ENCODE measurements around the gene DCX.
"Not testable (repeated sequence)": the region's sequence is repeated elsewhere in the genome, so short reads cannot be mapped to it uniquely, and the experiment has no call there.

DCX gene

DNA sequence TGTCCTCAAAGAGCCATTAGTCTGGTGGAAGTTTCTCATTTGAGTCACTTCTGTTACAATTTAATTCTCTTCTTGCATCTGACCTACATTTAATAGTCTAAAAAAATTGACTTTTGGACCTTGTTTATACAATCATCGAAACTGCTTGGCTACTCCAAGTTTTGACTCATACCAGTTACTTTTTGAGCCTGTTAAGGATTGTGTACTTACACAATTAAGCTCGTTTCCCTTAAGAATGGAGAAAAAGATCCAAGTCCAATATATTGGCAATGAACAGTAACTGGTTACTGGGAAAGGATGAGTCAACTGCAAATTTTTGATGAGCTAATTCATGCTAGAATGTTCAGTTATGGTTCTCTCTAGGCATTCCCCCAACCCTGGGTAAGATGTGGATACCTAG lies 58.2 kb downstream of the DCX start:
- Histone ChIP-seq H3K27ac (no peak overlapping the region), H3K9me3 (ENCODE audit: severe bottlenecking) (no peaks in the 10 kb centered on the region), H3K36me3 (no peaks in the 10 kb centered on the region), H3K4me3 (ENCODE audit: low read depth, low read length) (no peak overlapping the region), H3K27me3 (ENCODE audit: insufficient read depth, low read depth, severe bottlenecking) (peaks cover 5% of the 10 kb centered on the region)
- DNase-seq, result no peak
- TF ChIP-seq, protein P1, sequence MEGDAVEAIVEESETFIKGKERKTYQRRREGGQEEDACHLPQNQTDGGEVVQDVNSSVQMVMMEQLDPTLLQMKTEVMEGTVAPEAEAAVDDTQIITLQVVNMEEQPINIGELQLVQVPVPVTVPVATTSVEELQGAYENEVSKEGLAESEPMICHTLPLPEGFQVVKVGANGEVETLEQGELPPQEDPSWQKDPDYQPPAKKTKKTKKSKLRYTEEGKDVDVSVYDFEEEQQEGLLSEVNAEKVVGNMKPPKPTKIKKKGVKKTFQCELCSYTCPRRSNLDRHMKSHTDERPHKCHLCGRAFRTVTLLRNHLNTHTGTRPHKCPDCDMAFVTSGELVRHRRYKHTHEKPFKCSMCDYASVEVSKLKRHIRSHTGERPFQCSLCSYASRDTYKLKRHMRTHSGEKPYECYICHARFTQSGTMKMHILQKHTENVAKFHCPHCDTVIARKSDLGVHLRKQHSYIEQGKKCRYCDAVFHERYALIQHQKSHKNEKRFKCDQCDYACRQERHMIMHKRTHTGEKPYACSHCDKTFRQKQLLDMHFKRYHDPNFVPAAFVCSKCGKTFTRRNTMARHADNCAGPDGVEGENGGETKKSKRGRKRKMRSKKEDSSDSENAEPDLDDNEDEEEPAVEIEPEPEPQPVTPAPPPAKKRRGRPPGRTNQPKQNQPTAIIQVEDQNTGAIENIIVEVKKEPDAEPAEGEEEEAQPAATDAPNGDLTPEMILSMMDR (IDR thresholded peaks at IDR 0.05; ENCODE audit: low read depth, low read length), result no peak

- no peak for DNase-seq
- H3K27me3 ChIP-seq (ENCODE audit: insufficient read depth, low read depth, severe bottlenecking), result peaks cover 5% of the 10 kb centered on the region
- TF ChIP-seq, protein P1 (IDR thresholded peaks at IDR 0.05; ENCODE audit: low read depth, low read length), result no peak
- no peaks in the 10 kb centered on the region for H3K9me3 ChIP-seq (ENCODE audit: severe bottlenecking)
- no peak overlapping the region for H3K27ac ChIP-seq
- H3K36me3 ChIP-seq, result no peaks in the 10 kb centered on the region
- H3K4me3 ChIP-seq (ENCODE audit: low read depth, low read length), result no peak overlapping the region
Observed at GRCh38 chrX:111352424-111352823, 59.6 kb downstream of the DCX start.

- TF ChIP-seq, protein P1 (IDR thresholded peaks at IDR 0.05; ENCODE audit: low read depth, low read length), result no peak
- no peak for DNase-seq
- Histone ChIP-seq H3K9me3 (ENCODE audit: severe bottlenecking) (no peaks in the 10 kb centered on the region), H3K27ac (no peak overlapping the region), H3K4me3 (ENCODE audit: low read depth, low read length) (no peak overlapping the region), H3K36me3 (no peaks in the 10 kb centered on the region), H3K27me3 (ENCODE audit: insufficient read depth, low read depth, severe bottlenecking) (peaks cover 2% of the 10 kb centered on the region)
Observed at GRCh38 chrX:111349934-111350333, 62.1 kb downstream of the DCX start.

GRCh38 chrX:111349101-111349500 lies 62.9 kb downstream of the DCX start:
- H3K36me3 ChIP-seq, result no peaks in the 10 kb centered on the region
- no peak overlapping the region for H3K4me3 ChIP-seq (ENCODE audit: low read depth, low read length)
- peak; percentile 18 for DNase-seq
- H3K27me3 ChIP-seq (ENCODE audit: insufficient read depth, low read depth, severe bottlenecking), result no peaks in the 10 kb centered on the region
- H3K27ac ChIP-seq, result no peak overlapping the region
- TF ChIP-seq, protein P1 (IDR thresholded peaks at IDR 0.05; ENCODE audit: low read depth, low read length), result no peak
- H3K9me3 ChIP-seq (ENCODE audit: severe bottlenecking), result no peaks in the 10 kb centered on the region

GRCh38 chrX:111348429-111348828 lies 63.6 kb downstream of the DCX start:
- H3K9me3 ChIP-seq (ENCODE audit: severe bottlenecking), result no peaks in the 10 kb centered on the region
- no peak overlapping the region for H3K4me3 ChIP-seq (ENCODE audit: low read depth, low read length)
- no peaks in the 10 kb centered on the region for H3K36me3 ChIP-seq
- H3K27ac ChIP-seq, result no peak overlapping the region
- H3K27me3 ChIP-seq (ENCODE audit: insufficient read depth, low read depth, severe bottlenecking), result no peaks in the 10 kb centered on the region
- TF ChIP-seq, protein P1 (IDR thresholded peaks at IDR 0.05; ENCODE audit: low read depth, low read length), result no peak
- no peak for DNase-seq

DNA sequence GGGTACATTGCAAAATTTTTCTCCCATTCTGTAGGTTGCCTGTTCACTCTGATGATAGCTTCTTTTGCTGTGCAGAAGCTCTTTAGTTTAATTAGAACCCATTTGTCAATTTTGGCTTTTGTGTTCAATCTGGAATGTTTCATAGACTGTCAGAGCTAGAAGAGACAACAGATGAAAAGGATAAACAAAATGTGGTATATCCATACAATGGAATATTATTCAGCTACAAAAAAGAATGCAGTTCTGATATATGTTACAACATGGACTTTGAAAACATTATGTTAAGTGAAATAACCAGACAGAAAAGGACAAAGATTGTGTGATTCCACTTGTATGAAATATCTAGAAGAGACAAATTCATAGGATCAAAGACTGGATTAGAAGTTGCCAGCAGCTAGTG lies 65.8 kb downstream of the DCX start:
- H3K27me3 ChIP-seq (ENCODE audit: insufficient read depth, low read depth, severe bottlenecking); H3K9me3 ChIP-seq (ENCODE audit: severe bottlenecking); H3K4me3 ChIP-seq (ENCODE audit: low read depth, low read length); DNase-seq; H3K36me3 ChIP-seq; H3K27ac ChIP-seq: not testable (repeated sequence)
